ENCODE results near the gene SPINK9.

Gene SPINK9

GRCh38 chr5:148368299-148368698, 32.9 kb downstream of the SPINK9 start:
- DNase-seq = no peak
- ATAC-seq = no peak

DNA sequence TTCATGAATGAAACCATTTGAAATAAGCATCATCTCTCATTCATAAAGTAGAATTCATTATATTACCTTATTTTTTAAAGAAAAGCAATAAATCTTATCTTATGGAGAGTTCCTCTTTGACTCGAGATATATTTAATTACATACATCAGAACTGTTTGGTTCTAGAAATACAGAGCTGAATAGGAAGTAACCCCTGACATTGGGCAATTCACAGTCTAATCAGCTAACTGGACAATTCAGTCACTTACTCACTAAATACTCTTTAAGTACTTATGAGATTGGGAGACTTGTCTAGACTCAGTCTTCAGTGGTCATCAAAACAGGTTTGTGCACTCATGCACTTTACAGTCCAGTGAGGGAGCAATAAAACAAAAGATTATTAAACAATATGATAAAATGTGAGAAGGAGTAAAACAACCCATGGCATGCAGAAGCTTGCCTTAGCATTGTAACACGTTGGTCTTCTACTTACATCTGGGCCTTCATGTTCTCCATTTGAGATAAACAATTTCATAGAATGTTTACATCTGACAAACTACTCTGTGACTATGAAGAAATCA, 36.9 kb downstream of the SPINK9 start:
- no peak for ATAC-seq
- DNase-seq = no peak

GRCh38 chr5:148372893-148373292, 37.5 kb downstream of the SPINK9 start:
- no peak for ATAC-seq
- no peak for DNase-seq

DNA sequence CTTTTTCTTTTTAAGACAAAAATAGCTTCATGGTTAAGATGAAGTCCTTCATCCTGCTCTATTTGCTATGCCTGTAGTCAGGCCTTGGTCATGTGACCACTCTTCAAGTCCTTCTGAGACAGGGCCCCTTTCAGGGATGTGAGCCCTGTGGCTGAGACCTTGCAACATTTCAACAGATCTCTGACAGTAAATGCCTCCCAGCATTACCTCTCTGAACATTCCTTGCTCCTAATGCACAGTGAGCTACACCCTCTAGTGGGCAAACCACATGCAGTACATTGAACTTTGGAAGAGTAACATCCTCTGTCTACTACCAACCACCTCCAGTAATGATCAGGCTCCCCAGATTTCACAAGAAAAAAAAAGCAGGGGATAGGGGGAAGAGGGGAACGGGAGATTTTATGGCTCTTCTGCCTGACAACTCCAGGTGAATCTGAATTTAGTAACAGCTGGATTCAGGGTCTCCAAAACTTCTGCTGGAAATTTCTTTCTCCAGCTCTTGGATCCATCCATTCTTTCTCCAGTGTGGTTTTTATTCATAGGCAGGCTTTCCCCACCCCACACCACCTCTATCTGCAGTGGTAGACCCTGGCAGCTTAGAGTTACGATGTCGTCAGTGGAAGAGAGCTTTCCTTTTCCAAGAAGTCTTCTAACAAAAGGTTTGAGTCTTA, 39.5 kb downstream of the SPINK9 start:
- DNase-seq = no peak
- ATAC-seq = peak; percentile 71

- ATAC-seq (no peak), DNase-seq (no peak)
Observed at GRCh38 chr5:148376198-148376597, 40.8 kb downstream of the SPINK9 start.

DNA sequence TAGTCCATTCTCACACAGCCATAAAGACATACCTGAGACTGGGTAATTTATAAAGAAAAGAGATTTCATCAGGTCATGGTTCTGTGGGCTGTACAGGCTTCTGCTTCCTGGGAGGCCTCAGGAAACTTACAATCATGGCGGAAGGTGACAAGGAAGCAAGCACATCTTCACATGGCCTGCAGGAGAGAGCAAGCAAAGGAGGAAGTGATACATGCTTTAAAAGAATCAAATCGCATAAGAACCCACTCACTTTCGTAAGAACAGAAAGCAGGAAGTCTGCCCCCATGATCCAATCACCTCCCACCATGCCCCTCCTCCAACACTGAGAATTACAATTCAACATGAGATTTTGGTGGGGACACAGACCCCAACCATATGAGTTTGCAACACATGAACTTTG, 43.3 kb downstream of the SPINK9 start:
- ATAC-seq (no peak), DNase-seq (no peak)

GRCh38 chr5:148379340-148379739, 44.0 kb downstream of the SPINK9 start:
- DNase-seq (no peak), ATAC-seq (no peak)

- no peak for DNase-seq
- ATAC-seq = no peak
Observed at GRCh38 chr5:148381906-148382305, 46.5 kb downstream of the SPINK9 start.

DNA sequence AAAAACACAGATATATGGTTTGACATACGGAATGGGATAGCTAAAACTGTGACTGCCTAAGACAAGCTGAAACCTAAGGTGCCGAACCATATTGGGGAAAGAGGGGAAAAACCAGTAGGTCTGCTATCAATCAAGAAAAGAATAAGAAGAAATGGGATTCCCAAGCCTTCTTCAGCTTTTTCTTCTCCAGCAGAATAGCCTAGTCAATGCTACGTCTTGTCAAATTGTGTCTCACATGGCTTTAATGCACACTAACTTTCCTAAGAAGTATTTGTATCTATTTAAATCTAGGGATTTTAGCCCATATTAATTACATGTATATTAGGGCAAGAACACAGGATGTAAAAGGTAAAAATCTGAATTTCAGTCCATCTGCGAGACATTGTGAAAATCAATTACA, 47.6 kb downstream of the SPINK9 start:
- no peak for DNase-seq
- no peak for ATAC-seq

GRCh38 chr5:148383564-148384379, 48.4 kb downstream of the SPINK9 start, which contains the start of gene FBXO38:
Gene FBXO38 (plus strand): TSS chr5:148383958. CDS start chr5:148394777, 10,819 bp downstream.
- peak; percentile 99 for ATAC-seq
- DNase-seq = peak; percentile 94

GRCh38 chr5:148384380-148384737, 49.0 kb downstream of the SPINK9 start:
- DNase-seq (no peak), ATAC-seq (peak; percentile 21)

GRCh38 chr5:148385094-148385493, 49.7 kb downstream of the SPINK9 start:
- ATAC-seq (no peak), DNase-seq (no peak)

GRCh38 chr5:148386041-148386440, 50.7 kb downstream of the SPINK9 start:
- ATAC-seq (no peak), DNase-seq (no peak)

- no peak for DNase-seq
Observed at GRCh38 chr5:148387325-148387724, 52.0 kb downstream of the SPINK9 start.

GRCh38 chr5:148388696-148389095, 53.3 kb downstream of the SPINK9 start:
- peak; percentile 60 for ATAC-seq
- DNase-seq = no peak

More at GRCh38 chr5:148387325-148387724, 52.0 kb downstream of the SPINK9 start:
- no peak for ATAC-seq
